ENCODE measurements around the gene KIF7. TPM values are rescaled to one million over a fixed set of nuclear protein-coding genes. Genes with fewer than 3 reads are reported as not detected.

Gene KIF7
- total and polyA plus RNA-seq, 10 of the 15 experiments (the other 5 are each of a cell fraction or from before 2014, with no cell fraction given), result 0.01 to 0.36 (median 0.10) TPM; not detected in 2

DNA sequence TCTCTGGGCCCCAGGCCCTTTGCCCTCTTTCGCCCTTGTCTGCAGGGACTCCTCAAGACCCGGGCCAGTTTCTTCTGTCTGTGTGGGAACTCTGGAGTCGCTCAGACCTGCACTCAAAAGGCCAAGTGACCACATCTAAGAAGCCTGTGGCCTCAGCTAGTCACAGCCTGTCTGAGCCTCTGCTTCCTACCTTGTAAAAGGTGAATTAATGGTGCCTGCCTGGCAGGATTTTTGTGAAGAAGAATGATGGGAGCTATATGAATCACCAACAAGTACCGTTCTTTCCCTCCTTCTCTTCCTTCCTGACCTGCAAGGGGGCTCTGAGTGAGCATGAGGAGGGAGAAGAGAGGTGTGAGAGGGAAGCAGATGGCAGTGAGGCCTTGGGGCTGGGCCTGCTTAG, 16.4 kb upstream of the KIF7 start (continued):
- TF ChIP-seq, protein P1, sequence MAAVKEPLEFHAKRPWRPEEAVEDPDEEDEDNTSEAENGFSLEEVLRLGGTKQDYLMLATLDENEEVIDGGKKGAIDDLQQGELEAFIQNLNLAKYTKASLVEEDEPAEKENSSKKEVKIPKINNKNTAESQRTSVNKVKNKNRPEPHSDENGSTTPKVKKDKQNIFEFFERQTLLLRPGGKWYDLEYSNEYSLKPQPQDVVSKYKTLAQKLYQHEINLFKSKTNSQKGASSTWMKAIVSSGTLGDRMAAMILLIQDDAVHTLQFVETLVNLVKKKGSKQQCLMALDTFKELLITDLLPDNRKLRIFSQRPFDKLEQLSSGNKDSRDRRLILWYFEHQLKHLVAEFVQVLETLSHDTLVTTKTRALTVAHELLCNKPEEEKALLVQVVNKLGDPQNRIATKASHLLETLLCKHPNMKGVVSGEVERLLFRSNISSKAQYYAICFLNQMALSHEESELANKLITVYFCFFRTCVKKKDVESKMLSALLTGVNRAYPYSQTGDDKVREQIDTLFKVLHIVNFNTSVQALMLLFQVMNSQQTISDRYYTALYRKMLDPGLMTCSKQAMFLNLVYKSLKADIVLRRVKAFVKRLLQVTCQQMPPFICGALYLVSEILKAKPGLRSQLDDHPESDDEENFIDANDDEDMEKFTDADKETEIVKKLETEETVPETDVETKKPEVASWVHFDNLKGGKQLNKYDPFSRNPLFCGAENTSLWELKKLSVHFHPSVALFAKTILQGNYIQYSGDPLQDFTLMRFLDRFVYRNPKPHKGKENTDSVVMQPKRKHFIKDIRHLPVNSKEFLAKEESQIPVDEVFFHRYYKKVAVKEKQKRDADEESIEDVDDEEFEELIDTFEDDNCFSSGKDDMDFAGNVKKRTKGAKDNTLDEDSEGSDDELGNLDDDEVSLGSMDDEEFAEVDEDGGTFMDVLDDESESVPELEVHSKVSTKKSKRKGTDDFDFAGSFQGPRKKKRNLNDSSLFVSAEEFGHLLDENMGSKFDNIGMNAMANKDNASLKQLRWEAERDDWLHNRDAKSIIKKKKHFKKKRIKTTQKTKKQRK (IDR thresholded peaks at IDR 0.05; ENCODE audit: low read depth, low read length), result no peak
- TF ChIP-seq, protein P2, sequence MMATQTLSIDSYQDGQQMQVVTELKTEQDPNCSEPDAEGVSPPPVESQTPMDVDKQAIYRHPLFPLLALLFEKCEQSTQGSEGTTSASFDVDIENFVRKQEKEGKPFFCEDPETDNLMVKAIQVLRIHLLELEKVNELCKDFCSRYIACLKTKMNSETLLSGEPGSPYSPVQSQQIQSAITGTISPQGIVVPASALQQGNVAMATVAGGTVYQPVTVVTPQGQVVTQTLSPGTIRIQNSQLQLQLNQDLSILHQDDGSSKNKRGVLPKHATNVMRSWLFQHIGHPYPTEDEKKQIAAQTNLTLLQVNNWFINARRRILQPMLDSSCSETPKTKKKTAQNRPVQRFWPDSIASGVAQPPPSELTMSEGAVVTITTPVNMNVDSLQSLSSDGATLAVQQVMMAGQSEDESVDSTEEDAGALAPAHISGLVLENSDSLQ (IDR thresholded peaks at IDR 0.05), result no peak
- TF ChIP-seq ZZZ3 (IDR thresholded peaks at IDR 0.05; ENCODE audit: control insufficient read depth, insufficient read length, low read depth) (no peak), HDAC2 (IDR thresholded peaks at IDR 0.05) (no peak), NRF1 (conservative IDR thresholded peaks at IDR 0.05; ENCODE audit: low read depth, low read length) (no peak), SPI1 (IDR thresholded peaks at IDR 0.05; ENCODE audit: borderline replicate concordance, insufficient read depth, low read depth, low read length) (no peak)

DNA sequence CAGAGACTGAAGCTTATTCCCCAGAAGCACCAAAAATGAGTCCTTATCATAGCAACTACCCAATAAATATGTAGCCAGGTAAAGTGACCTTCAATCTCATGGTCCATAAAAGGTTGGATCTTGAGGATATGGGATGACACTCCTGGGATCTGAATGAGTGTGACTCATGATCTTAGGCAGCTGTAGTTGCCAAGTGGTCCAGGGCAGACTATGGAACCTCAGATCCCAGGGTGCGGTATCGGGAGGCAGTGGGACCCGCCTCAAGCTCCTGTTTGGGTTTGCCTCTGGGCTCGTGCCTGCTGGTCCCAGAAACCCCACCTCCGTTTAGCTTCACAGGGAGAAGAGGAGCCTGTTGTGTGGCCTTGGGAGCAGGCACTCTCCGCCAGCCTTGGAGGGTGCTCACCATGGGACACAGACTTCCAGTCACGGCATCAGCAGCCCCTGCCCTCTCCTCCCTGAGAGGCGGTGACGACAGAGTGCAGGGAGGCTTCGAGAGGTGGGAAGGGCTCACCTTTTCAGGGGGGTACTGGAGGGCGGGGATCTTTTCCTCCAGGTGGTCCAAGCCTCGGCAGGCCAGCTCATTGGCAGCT, 15.8 kb upstream of the KIF7 start:
- no peak overlapping the region for H3K27ac ChIP-seq (ENCODE audit: control insufficient read depth, insufficient read depth)
- 47% methylated on average over 12 of the region's 12 CpGs for WGBS (ENCODE audit: insufficient coverage, insufficient replicate concordance, low lambda C conversion rate, missing lambda C conversion rate)
- FAIRE-seq (no peak), DNase-seq (ENCODE audit: low read depth, low spot score) (no peak), ATAC-seq (no peak)
- SMC1A ChIA-PET (ENCODE audit: uncharacterized antibody, unreplicated experiment), result no interaction called here
- RAD21 ChIA-PET (ENCODE audit: unreplicated experiment), result no interaction called here
- CTCF ChIA-PET, result no interaction called here
- H2AFZ ChIP-seq (ENCODE audit: control insufficient read depth, low read depth, low read length), result no peak overlapping the region
- BruUV-seq (replicated peaks), result no TSS peak
- POLR2A ChIA-PET, result no interaction called here
- no peaks in the 10 kb centered on the region for H3K27me3 ChIP-seq (replicated peaks in 1 of 2; ENCODE audit: control insufficient read depth in 2 of 2, insufficient read depth in 2 of 2, low read length in 1 of 2)
- no peaks in the 10 kb centered on the region for H4K20me1 ChIP-seq (ENCODE audit: control insufficient read depth, insufficient read depth)
- no peak overlapping the region for H3K9ac ChIP-seq (ENCODE audit: control insufficient read depth, insufficient read depth, low read length)
- intact Hi-C loops (cut with micrococcal nuclease; ENCODE audit: unreplicated experiment), result no loop called here
- no peaks in the 10 kb centered on the region for H3K79me2 ChIP-seq (ENCODE audit: control insufficient read depth, insufficient read depth, low read length)
- no peaks in the 10 kb centered on the region for H3K4me1 ChIP-seq (ENCODE audit: control insufficient read depth, insufficient read depth, low read length)
- in situ Hi-C loops (cut with MboI), result no loop called here
- no peak overlapping the region for H3K4me2 ChIP-seq (ENCODE audit: control insufficient read depth, insufficient read depth)
- H3K36me3 ChIP-seq (ENCODE audit: control insufficient read depth in 2 of 2, insufficient read depth in 2 of 2, low read length in 1 of 2), result no peaks in the 10 kb centered on the region
- H3K9me3 ChIP-seq (replicated peaks; ENCODE audit: control insufficient read depth, insufficient read depth, low read length), result no peaks in the 10 kb centered on the region
- H3K4me3 ChIP-seq, result no peak overlapping the region
- TF ChIP-seq CHD1 (IDR thresholded peaks at IDR 0.05; ENCODE audit: low read depth, low read length) (no peak), GABPA (IDR thresholded peaks at IDR 0.05; ENCODE audit: low read depth) (no peak), NR2F1 (conservative IDR thresholded peaks at IDR 0.05) (no peak), FOXM1 (IDR thresholded peaks at IDR 0.05; ENCODE audit: low read depth, low read length) (no peak), TCF3 (IDR thresholded peaks at IDR 0.05; ENCODE audit: borderline replicate concordance, insufficient read depth, low read depth, low read length) (no peak), JUND (IDR thresholded peaks at IDR 0.05; ENCODE audit: low read depth, low read length) (no peak), RAD21 (IDR thresholded peaks at IDR 0.05; ENCODE audit: insufficient read depth, low read depth, low read length) (no peak), RUNX3 (IDR thresholded peaks at IDR 0.05; ENCODE audit: low read length) (no peak), SIN3A (IDR thresholded peaks at IDR 0.05; ENCODE audit: low read depth, low read length) (no peak), EZH2 (IDR thresholded peaks at IDR 0.05; ENCODE audit: borderline replicate concordance, control insufficient read depth, low read depth, low read length) (no peak), SREBF2 (IDR thresholded peaks at IDR 0.05; ENCODE audit: low read length) (no peak), ZNF274 (IDR thresholded peaks at IDR 0.05; ENCODE audit: insufficient read depth, insufficient read length) (no peak)
- TF ChIP-seq, protein P3, sequence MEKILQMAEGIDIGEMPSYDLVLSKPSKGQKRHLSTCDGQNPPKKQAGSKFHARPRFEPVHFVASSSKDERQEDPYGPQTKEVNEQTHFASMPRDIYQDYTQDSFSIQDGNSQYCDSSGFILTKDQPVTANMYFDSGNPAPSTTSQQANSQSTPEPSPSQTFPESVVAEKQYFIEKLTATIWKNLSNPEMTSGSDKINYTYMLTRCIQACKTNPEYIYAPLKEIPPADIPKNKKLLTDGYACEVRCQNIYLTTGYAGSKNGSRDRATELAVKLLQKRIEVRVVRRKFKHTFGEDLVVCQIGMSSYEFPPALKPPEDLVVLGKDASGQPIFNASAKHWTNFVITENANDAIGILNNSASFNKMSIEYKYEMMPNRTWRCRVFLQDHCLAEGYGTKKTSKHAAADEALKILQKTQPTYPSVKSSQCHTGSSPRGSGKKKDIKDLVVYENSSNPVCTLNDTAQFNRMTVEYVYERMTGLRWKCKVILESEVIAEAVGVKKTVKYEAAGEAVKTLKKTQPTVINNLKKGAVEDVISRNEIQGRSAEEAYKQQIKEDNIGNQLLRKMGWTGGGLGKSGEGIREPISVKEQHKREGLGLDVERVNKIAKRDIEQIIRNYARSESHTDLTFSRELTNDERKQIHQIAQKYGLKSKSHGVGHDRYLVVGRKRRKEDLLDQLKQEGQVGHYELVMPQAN (conservative IDR thresholded peaks at IDR 0.05), result no peak

All from GM12878 (cell line).